GM18508 (cell line): ENCODE measurements around the gene LMNB1.
"Not testable (repeated sequence)": the region's sequence is repeated elsewhere in the genome, so short reads cannot be mapped to it uniquely, and the experiment has no call there.

Experiments used
- ATAC-seq: cut with Tn5 transposase; IDR thresholded peaks from one replicate; pipeline ENCODE4 v1.9.1; 2021; ENCODE audit warnings: moderate number of reproducible peaks; ENCODE audit not compliant: insufficient read depth, unreplicated experiment

LMNB1 gene

DNA sequence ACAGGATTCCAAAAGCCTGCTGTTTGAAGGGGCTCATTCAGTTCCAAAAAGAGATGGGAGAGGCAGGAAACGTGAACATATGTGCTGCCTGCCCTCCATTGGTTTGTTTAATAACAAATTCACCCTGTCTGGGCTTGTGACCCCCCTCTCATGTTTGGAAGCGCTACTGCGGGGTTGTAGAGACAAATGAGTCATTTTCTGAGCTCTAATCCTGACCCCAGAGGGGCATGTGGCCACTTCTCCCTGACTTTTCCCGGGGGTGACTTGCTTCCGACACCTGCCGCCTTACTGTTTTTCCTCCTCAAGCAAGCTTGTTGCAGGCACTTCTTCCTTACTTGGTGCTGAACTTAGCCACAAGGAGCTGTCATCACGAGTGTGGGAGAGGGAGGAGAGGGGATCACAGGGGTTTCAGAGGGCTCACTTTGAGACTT lies 75.9 kb downstream of the LMNB1 start:
- ATAC-seq = no peak

DNA sequence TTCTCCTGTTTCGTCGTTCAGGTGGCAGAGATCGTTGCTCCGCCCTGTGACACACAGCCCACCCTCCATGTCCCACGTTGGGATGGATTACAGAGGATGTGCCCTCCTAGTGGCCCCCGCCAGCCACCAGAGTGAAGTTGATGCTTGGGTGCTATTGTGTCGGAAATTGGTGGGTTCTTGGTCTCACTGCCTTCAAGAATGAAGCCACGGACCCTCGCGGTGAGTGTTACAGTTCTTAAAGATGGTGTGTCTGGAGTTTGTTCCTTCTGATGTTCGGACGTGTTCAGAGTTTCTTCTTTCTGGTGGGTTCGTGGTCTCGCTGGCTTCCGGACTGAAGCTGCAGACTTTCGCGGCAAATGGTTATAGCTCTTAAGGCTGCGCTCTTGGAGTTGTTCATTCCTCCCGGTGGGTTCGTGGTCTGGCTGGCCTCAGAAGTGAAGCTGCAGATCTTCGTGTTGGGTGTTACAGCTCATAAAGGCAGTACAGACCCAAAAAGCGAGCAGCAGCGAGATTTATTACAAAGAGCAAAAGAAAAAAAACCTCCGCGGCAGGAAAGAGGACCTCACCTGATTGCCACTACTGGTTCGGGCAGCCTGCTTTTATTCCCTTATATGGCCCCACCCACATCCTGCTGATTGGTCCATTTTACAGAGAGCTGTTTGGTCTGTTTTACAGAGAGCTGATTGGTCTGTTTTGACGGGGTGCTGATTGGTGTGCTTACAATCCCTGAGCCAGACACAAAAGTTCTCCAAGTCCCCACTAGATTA lies 76.8 kb downstream of the LMNB1 start:
- not testable (repeated sequence) for ATAC-seq

GRCh38 chr5:126854526-126855110 lies 77.7 kb downstream of the LMNB1 start:
- no peak for ATAC-seq

DNA sequence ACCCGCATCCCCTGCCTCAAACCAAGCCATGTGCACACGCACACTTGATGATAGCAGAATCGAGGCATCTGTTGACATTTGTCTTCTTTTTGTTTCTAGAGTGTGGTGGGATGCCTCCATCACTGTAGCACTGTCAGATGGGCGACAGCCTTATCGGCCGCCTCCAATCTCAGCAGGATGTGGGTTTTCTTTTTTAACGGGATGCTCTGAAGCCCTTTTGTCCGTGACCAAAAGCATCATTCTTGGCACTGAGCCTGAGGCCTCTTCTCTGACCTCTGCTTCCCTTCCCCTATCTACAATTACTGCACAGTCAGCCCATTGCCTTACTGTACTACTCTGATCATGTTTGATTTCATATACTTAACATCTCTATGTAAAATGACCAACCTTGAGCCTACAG lies 78.3 kb downstream of the LMNB1 start:
- no peak for ATAC-seq

- ATAC-seq = no peak
Measured at GRCh38 chr5:126857472-126858410, 80.8 kb downstream of the LMNB1 start.

GRCh38 chr5:126858441-126858840 lies 81.5 kb downstream of the LMNB1 start:
- ATAC-seq = no peak

- ATAC-seq = no peak
Measured at GRCh38 chr5:126863402-126863801, 86.5 kb downstream of the LMNB1 start.

DNA sequence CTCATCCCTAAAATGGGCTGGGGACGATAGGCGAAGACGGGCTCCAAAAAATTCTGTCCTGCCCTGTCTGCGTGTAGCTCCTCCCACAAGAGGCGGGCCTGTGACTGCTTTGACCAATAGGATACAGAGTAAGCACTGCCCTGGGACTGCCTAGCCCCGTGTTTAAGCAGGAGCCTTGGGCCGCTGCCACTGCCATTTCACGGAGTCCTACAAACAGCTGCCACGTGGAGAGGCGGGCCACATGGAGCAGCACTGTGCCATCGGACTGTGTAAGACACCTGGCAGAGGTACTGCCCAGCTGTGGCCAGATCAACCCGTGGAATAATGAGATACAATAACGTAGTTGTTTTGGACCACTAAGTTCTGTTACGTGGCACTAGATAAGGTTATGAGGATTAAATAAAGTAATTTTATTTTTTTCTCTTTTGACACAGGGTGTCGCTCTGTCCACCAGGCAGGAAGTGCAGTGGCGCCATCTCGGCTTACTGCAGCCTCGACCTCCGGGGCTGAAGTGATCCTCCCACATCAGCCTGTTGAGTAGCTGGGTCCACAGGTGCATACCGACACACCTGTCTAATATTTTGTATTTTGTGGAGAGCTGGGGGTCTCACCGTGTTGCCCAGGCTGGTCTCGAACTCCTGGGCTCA lies 87.2 kb downstream of the LMNB1 start:
- no peak for ATAC-seq

DNA sequence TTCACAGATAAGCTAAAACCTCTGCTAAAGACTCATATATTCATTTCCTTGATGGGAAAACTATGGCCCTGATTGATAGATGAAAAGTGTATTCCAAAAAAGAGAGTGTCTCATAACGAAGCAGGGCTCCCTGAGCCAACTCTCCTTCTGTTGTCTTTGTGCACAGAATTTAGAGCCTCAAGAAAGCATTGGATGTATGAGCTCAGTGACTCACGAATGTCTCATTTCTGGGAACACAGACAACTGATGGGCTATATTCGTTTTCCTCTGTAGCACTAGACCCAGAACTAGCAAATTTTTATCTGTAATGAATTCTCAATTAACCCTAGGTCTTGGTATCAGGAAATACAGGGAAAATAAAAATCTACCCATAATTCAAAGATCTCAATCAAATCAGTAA lies 88.4 kb downstream of the LMNB1 start:
- ATAC-seq = no peak

DNA sequence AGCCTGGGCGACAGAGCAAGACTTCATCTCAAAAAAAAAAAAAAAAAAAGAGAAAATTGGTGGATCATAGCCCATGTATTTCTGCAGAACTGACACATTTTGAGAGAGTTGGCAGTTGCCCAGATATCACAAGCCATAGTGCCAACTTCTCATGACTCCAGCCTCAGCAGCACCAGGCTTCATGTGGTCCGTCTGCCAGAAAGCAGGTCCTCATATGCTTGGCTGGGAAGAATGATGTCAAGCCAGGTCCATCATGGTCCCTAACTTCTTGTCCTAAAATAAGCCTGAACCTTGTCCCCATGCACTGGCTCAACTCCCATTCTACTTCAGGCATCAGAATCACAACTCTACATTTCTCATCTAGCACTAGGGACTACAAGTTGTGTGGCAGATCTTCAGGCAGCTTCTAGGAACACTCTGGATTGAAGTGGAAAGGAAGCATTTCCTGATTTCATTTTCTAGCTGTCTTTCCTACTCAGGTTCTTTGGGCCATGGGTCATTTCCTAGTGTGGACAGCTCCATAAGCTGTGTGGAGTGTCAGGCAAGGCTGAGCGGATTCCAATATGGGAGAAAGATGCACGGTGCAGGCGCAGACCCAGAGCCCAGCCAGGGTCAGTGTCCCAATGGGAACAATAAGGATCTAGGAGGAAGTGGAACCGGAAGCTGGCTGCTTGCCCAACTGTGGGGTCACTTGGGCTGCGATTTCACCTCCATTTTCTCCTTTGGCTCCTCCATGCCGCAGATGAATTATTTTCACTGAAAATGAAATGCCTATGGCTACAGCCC lies 90.1 kb downstream of the LMNB1 start:
- no peak for ATAC-seq

DNA sequence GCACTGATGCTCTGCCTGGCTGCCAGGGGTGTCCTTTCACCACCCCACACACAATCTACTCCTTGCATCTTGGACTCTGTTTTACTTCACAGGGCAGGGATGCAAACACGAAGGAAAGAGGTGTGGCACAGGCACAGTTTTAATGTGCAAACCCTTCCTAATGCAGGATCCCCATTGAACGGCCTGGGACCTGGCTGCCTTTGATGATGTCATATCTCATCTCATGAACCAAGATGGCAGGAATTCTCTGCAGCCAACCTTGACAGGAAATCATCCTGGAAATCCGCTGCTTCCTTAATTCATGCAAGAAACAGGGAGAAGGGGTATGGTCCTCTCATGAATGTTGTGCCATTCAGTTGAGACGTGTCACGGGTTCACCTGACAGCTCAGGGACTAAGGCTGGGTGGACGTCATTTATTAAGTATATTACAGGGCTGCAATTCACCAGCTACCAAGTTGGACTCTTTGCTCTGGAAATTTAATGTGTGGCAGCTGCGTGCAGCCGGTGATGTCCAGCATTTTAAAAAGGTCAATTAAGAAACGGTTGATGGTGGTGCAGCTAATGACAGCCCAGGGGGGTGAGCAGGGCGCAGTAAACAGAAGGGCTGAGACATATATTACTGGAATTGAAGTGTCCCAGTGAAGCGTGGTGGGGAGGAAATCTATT lies 91.5 kb downstream of the LMNB1 start:
- no peak for ATAC-seq

DNA sequence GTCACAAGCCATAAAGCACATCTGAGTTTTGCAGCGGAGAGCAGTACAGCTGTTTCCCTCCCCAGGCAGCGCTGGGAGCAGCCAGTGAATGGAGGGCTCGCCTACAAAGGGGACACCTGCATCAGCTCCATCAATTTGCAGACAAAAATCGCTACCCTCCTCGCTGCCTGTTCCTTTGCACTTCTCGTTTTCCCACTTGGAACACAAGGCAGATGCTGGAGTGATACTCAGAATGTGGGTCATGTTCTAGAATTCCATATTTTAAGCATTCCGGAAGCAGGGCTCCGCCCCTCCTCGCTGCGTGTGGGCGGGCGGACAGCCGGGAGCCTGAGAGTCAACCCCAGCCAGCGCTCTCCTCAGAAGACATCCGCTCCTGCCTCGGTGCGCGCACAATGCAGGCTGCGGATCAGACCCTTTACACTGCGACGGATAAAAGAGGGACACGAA lies 92.1 kb downstream of the LMNB1 start:
- ATAC-seq = no peak

DNA sequence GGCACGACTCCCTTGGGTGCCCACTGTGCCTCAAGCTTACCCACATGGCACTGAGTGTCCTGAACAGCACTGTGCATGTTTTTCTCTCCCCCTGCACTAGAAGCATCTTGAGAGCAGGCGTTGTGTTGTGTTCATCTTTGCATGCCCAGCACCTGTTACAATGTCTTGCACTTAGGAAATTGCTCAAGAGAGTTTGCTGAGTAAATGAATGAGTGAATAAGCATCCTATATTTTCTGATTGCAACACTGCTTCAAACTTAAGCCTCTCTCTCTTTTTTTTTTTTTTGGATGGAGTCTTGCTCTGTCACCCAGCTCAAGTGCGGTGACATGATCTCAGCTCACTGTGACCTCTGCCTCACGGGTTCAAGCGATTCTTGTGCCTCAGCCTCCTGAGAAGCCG lies 94.5 kb downstream of the LMNB1 start:
- no peak for ATAC-seq

DNA sequence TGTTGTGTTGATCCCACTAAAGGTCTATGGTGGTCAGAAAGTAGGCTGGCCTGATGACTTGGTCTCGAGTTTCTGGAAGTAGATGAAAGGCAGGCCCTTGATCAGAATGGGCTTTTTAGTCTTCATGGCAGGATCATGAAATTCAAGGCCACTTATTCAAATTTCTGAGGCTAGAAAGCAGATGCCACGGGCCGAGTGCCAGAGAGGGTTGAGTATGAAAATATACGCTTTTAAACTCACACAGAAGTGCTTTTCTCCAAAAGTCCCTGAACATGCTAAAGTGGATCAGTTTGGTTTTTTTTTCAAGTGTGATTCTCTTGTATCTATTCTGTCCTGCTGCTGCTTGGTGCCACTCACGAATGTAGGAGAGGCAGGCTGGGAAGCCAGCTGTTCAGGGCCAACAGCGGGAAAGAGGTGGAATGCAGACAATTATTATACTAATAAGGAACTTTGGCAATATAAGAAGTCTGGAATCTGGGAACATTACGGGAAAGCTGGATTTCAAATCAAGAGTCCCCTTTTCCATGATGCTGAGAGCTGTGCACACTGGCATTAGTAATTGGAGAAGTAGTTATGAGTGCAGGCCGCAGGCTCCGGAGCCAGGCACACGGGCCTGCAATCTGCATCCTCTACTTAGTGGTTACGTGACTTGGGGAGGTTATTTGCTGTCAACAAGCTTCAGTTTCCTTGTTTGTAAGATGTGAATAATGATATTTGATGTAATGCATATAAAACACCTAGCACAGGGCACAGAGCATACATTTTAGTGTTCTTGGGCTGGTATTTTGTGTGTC lies 95.8 kb downstream of the LMNB1 start:
- ATAC-seq = no peak

- ATAC-seq = no peak
Measured at GRCh38 chr5:126875303-126875785, 98.4 kb downstream of the LMNB1 start.

DNA sequence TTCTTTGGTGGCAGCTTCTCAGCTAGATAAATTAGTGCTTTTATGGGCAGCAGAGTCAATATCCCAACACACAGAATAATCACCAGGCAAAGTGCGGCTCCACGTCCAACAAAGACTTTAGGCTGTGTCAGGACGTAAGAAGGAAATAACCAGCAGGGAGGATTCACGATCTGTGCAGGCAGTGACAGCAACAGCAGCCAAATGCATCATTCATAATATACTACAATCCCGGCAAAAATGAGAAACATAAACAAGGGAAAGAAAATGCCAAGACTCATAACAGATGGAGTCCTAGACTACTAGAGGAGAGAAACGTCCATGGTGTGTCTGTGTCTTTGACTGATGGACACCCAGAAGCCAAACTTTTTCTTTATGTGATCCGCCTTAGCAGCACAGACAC lies 100.7 kb downstream of the LMNB1 start:
- no peak for ATAC-seq

DNA sequence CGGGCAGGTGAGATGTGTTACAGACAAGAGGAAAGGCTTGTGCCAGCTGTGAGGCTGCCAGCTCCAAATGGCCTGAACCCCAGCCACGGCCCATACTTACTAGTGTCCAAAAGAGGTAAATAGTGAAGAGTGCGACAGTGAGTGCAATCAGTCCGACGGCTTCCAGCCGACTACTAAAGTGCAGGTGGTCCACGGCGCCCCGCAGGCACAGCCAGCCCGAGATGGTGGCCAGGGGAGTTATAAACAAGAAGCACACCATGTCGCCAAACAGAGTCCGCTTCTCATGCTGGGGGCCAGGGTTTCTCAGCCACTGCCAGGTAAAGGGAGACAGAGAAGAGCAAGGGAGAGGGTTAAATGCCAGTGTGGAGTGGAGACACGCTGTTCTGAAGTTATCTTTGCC lies 101.1 kb downstream of the LMNB1 start:
- ATAC-seq = no peak

GRCh38 chr5:126878634-126879033 lies 101.7 kb downstream of the LMNB1 start:
- no peak for ATAC-seq
